NCI-H460 (cell line): ENCODE results near the gene AGPAT2. TPM values are rescaled to one million over a fixed set of nuclear protein-coding genes. Genes with fewer than 3 reads are reported as not detected.

Experiments
- DNase-seq: peaks from one replicate; pipeline ENCODE4 v3.0.0-alpha.2; 2016; ENCODE audit warnings: low read depth; ENCODE audit errors: extremely low read depth
- polyA plus RNA-seq: library from polyadenylated mRNA; depleted of rRNA; stranded (reverse); fragments of >200 nt; gene quantifications from 2 replicates; pipeline ENCODE4 v1.2.3, GENCODE V29; 2014; cell fraction: nucleus; rRNA removed
- total RNA-seq: library from RNA; depleted of rRNA; stranded (reverse); fragments of >200 nt; shearing (Covaris generic); gene quantifications from 2 replicates; pipeline ENCODE4 v1.2.3, GENCODE V29; 2014; rRNA removed

AGPAT2 gene
- total RNA-seq: 24.5 and 27.8 TPM in 2 replicates
- polyA plus RNA-seq: 36.0 and 49.6 TPM in 2 replicates

- DNase-seq: peak; percentile 51
These were observed at the start of gene AGPAT2 for GRCh38 chr9:136686794-136687711. Gene AGPAT2 (minus strand): TSS chr9:136687457. CDS start chr9:136687357, 100 bp downstream.

- DNase-seq: no peak
These were observed 48.7 kb upstream of the AGPAT2 start for GRCh38 chr9:136735812-136736480.

- DNase-seq: no peak
These were observed 47.7 kb upstream of the AGPAT2 start for GRCh38 chr9:136734837-136735496.

- DNase-seq: no peak
These were observed 46.4 kb upstream of the AGPAT2 start for GRCh38 chr9:136733611-136734010.

- DNase-seq: no peak
These were observed 45.4 kb upstream of the AGPAT2 start for GRCh38 chr9:136732444-136733178.

- no peak for DNase-seq
These were observed 42.7 kb upstream of the AGPAT2 start for GRCh38 chr9:136729926-136730325.

DNA sequence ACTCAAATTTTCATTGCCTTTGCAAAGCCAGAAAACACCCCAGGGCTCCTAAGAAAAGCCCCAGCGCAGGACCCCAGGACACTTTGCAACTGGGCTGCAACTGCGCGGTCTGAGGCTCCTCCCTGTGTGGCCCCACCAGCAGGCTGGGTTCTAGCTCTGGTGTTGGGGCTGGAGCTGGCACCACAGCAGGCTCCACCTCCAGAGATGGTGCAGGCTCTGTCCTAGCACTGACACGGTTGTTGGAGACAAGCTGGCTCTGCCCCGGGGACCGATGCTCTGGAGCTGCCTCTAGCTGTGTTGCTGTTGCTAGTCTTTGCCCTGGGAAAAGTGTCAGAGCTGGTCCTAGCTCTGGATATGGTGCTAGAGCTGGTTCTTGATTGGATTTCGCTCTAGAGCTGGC is 41.9 kb upstream of the AGPAT2 start:
- no peak for DNase-seq

DNA sequence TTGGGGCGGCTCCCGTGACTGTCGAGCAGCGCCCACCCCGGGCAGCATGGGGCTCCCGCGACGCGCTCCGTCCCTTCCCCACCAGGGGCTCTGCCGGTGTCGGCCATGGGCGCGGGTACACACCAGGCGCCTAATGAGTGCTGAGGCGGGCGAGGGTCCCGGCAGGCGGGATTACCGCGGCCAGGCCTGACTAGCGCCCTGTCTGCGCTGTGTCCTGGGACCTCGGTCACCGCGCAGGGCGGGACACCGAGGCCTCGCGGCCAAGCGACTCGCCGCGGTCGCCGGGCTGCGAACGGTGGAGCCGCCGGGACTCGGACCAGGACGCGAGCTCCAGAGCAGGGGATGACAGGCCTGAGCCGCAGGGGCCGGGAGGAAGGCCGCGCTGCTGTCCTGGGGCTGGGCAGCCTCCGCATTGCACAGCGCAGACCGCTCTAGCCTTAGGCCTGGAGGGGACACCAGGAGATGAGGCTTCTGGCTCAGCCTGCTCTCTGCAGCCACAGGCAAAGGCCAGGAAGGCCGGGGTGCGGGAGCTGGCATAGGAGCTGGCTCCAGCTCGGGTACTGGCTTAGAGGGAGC is 41.4 kb upstream of the AGPAT2 start:
- no peak for DNase-seq

GRCh38 chr9:136728080-136728547 is 40.9 kb upstream of the AGPAT2 start:
- DNase-seq: peak; percentile 82

GRCh38 chr9:136726631-136727191 is 39.5 kb upstream of the AGPAT2 start:
- DNase-seq: peak; percentile 47

- no peak for DNase-seq
These were observed 38.9 kb upstream of the AGPAT2 start for GRCh38 chr9:136726118-136726517.

DNA sequence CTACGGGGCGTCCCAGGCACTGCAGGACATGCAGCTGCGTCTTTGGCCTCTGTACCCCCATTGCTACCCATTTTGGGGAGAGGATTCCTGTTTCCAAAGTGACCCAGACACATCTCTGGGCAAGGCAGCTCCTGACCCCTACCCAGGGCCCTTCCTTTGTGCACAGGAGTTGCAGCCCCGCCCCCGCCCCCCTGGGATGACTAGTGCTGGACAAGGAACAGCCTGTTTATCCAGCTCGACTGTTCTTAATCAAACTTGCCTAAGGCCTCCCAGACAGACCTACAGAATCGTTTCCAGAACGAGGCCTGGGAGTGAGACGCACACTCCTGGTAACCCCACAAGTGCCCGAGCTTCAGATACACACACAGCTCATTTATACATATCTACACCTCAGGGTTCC is 38.4 kb upstream of the AGPAT2 start:
- no peak for DNase-seq

- no peak for DNase-seq
These were observed 37.5 kb upstream of the AGPAT2 start for GRCh38 chr9:136724772-136725171.

DNA sequence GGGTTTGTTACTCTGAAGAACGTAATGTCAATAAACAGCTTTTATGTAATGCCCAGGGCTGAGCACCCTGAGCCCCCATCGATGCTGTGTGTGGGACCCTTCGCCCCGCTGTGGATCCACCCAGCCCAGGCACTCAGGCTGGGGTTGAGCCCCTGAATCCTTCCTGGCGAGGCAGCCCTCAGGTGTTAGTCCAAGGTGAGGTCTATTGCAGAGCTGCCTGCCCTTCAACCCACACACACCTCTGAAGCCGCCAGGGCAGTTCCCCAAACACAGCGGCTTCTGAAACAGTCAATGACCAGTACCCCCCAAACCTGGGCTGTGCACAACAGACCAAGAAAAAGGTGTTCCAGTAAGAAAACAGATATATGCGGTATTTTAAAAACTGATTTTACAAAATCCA is 36.7 kb upstream of the AGPAT2 start:
- DNase-seq: no peak

- no peak for DNase-seq
These were observed 36.2 kb upstream of the AGPAT2 start for GRCh38 chr9:136723362-136723976.

DNA sequence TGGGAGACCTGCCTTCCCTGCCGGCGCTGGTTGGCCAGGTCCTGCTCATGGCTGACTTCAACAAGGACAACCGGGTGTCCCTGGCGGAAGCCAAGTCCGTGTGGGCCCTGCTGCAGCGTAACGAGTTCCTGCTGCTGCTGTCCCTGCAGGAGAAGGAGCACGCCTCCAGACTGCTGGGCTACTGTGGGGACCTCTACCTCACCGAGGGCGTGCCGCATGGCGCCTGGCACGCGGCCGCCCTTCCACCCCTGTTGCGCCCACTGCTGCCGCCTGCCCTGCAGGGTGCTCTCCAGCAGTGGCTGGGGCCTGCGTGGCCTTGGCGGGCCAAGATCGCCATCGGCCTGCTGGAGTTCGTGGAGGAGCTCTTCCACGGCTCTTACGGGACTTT is 35.7 kb upstream of the AGPAT2 start:
- DNase-seq: no peak

- DNase-seq: no peak
These were observed 35.1 kb upstream of the AGPAT2 start for GRCh38 chr9:136722093-136722968.

GRCh38 chr9:136721339-136722092 is 34.3 kb upstream of the AGPAT2 start:
- peak; percentile 67 for DNase-seq
